ENCODE measurements around the gene POU6F2. TPM values are rescaled to one million over a fixed set of nuclear protein-coding genes. Genes with fewer than 3 reads are reported as not detected.

The POU6F2 gene
- total RNA-seq, 1 donor from 2014 or later, result 0.40 TPM

DNA sequence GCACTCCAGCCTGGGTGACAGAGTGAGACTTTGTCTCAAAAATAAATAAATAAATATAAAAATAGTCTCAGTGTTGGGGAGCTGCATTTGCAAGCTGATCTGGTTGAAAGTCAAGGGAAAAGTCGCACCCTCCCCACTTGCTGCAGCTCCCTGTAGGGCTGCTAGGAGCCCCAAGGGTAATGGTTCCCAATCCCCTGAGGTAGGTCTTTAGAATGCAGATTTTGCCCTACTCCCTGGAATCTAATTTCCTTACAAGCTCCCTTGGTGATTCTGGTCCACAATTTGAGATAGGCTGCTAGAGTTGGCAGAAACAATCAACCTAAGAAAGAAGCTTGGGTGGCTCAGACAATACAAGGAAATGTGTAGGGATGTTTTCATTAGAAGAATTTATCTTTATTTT lies 356.0 kb downstream of the POU6F2 start:
- Mint-ChIP-seq H3K9me3 (ENCODE audit: low read depth) (no peaks in the 10 kb centered on the region), H3K36me3 (ENCODE audit: low read depth) (no peaks in the 10 kb centered on the region), H3K4me3 (ENCODE audit: unreplicated experiment) (no peak overlapping the region), H3K27ac (ENCODE audit: unreplicated experiment) (no peak overlapping the region), H3K4me1 (ENCODE audit: low read depth) (peaks cover 6% of the 10 kb centered on the region), H3K27me3 (ENCODE audit: low read depth) (peaks cover 13% of the 10 kb centered on the region)
- no peak for DNase-seq (ENCODE audit: low spot score)
- TF ChIP-seq, protein P1, sequence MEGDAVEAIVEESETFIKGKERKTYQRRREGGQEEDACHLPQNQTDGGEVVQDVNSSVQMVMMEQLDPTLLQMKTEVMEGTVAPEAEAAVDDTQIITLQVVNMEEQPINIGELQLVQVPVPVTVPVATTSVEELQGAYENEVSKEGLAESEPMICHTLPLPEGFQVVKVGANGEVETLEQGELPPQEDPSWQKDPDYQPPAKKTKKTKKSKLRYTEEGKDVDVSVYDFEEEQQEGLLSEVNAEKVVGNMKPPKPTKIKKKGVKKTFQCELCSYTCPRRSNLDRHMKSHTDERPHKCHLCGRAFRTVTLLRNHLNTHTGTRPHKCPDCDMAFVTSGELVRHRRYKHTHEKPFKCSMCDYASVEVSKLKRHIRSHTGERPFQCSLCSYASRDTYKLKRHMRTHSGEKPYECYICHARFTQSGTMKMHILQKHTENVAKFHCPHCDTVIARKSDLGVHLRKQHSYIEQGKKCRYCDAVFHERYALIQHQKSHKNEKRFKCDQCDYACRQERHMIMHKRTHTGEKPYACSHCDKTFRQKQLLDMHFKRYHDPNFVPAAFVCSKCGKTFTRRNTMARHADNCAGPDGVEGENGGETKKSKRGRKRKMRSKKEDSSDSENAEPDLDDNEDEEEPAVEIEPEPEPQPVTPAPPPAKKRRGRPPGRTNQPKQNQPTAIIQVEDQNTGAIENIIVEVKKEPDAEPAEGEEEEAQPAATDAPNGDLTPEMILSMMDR (IDR thresholded peaks at IDR 0.05), result no peak

- no peak overlapping the region for H3K4me3 Mint-ChIP-seq (ENCODE audit: unreplicated experiment)
- H3K27me3 Mint-ChIP-seq (ENCODE audit: low read depth), result peaks cover 10% of the 10 kb centered on the region
- no peak for DNase-seq (ENCODE audit: low spot score)
- TF ChIP-seq, protein P1 (IDR thresholded peaks at IDR 0.05), result no peak
- no peaks in the 10 kb centered on the region for H3K9me3 Mint-ChIP-seq (ENCODE audit: low read depth)
- peaks cover 13% of the 10 kb centered on the region for H3K4me1 Mint-ChIP-seq (ENCODE audit: low read depth)
- no peak overlapping the region for H3K27ac Mint-ChIP-seq (ENCODE audit: unreplicated experiment)
- peaks cover 2% of the 10 kb centered on the region for H3K36me3 Mint-ChIP-seq (ENCODE audit: low read depth)
These were observed 358.7 kb downstream of the POU6F2 start for GRCh38 chr7:39336442-39336841.

GRCh38 chr7:39338716-39339115 lies 361.0 kb downstream of the POU6F2 start:
- H3K36me3 Mint-ChIP-seq (ENCODE audit: low read depth), result peaks cover 2% of the 10 kb centered on the region
- H3K27me3 Mint-ChIP-seq (ENCODE audit: low read depth), result peaks cover 7% of the 10 kb centered on the region
- DNase-seq (ENCODE audit: low spot score), result no peak
- H3K4me3 Mint-ChIP-seq (ENCODE audit: unreplicated experiment), result no peak overlapping the region
- TF ChIP-seq, protein P1 (IDR thresholded peaks at IDR 0.05), result no peak
- H3K9me3 Mint-ChIP-seq (ENCODE audit: low read depth), result no peaks in the 10 kb centered on the region
- H3K27ac Mint-ChIP-seq (ENCODE audit: unreplicated experiment), result no peak overlapping the region
- H3K4me1 Mint-ChIP-seq (ENCODE audit: low read depth), result peaks cover 16% of the 10 kb centered on the region

GRCh38 chr7:39339591-39339990 lies 361.9 kb downstream of the POU6F2 start:
- peaks cover 9% of the 10 kb centered on the region for H3K27me3 Mint-ChIP-seq (ENCODE audit: low read depth)
- no peak for DNase-seq (ENCODE audit: low spot score)

GRCh38 chr7:39341083-39341482 lies 363.4 kb downstream of the POU6F2 start:
- Mint-ChIP-seq H3K4me3 (ENCODE audit: unreplicated experiment) (no peak overlapping the region), H3K9me3 (ENCODE audit: low read depth) (no peaks in the 10 kb centered on the region), H3K4me1 (ENCODE audit: low read depth) (peaks cover 16% of the 10 kb centered on the region), H3K27me3 (ENCODE audit: low read depth) (peaks cover 4% of the 10 kb centered on the region), H3K36me3 (ENCODE audit: low read depth) (peaks cover 2% of the 10 kb centered on the region), H3K27ac (ENCODE audit: unreplicated experiment) (no peak overlapping the region)
- TF ChIP-seq, protein P1 (IDR thresholded peaks at IDR 0.05), result no peak
- DNase-seq (ENCODE audit: low spot score), result no peak

More at GRCh38 chr7:39339591-39339990, 361.9 kb downstream of the POU6F2 start:
- Mint-ChIP-seq H3K4me3 (ENCODE audit: unreplicated experiment) (no peak overlapping the region), H3K27ac (ENCODE audit: unreplicated experiment) (no peak overlapping the region), H3K36me3 (ENCODE audit: low read depth) (peaks cover 2% of the 10 kb centered on the region), H3K4me1 (ENCODE audit: low read depth) (peaks cover 16% of the 10 kb centered on the region), H3K9me3 (ENCODE audit: low read depth) (no peaks in the 10 kb centered on the region)
- TF ChIP-seq, protein P1 (IDR thresholded peaks at IDR 0.05), result no peak

Data from chondrocyte (in vitro differentiated cells).